GM08714 (cell line): ENCODE data around the gene UVSSA.
"Not testable (repeated sequence)": the region's sequence is repeated elsewhere in the genome, so short reads cannot be mapped to it uniquely, and the experiment has no call there.

ENCODE experiments used
- H3K4me3 ChIP-seq: fragments of 200-500 bp; sonication (Bioruptor generic); 2 replicates; pipeline ENCODE4 v1.5.1; 2014; ENCODE audit warnings: mild to moderate bottlenecking, low read length, inconsistent platforms
- ZNF274 ChIP-seq: IDR thresholded peaks from 2 replicates; pipeline ENCODE4 v1.6.1; 2012; ENCODE audit warnings: mild to moderate bottlenecking, low read depth, low read length

The UVSSA gene

GRCh38 chr4:1382776-1383727 lies 36.0 kb downstream of the UVSSA start:
- TF ChIP-seq ZNF274, result no peak

GRCh38 chr4:1383728-1384591 lies 37.0 kb downstream of the UVSSA start:
- no peak for TF ChIP-seq ZNF274
- H3K4me3 ChIP-seq, result no peak overlapping the region

More at GRCh38 chr4:1382776-1383727, 36.0 kb downstream of the UVSSA start:
- no peak overlapping the region for H3K4me3 ChIP-seq

GRCh38 chr4:1384675-1385372 lies 37.8 kb downstream of the UVSSA start:
- TF ChIP-seq ZNF274, result no peak
- no peak overlapping the region for H3K4me3 ChIP-seq

- no peak for TF ChIP-seq ZNF274
- no peak overlapping the region for H3K4me3 ChIP-seq
Observed at GRCh38 chr4:1385373-1386340, 38.6 kb downstream of the UVSSA start.

GRCh38 chr4:1393363-1393762 lies 46.4 kb downstream of the UVSSA start:
- H3K4me3 ChIP-seq, result not testable (repeated sequence)

GRCh38 chr4:1393866-1394265 lies 46.9 kb downstream of the UVSSA start:
- H3K4me3 ChIP-seq, result no peak overlapping the region
- TF ChIP-seq ZNF274, result no peak

- not testable (repeated sequence) for H3K4me3 ChIP-seq
Observed at GRCh38 chr4:1394554-1395388, 47.8 kb downstream of the UVSSA start.

- H3K4me3 ChIP-seq, result not testable (repeated sequence)
Observed at GRCh38 chr4:1395389-1395820, 48.4 kb downstream of the UVSSA start.

GRCh38 chr4:1395941-1396805 lies 49.2 kb downstream of the UVSSA start:
- TF ChIP-seq ZNF274, result no peak
- H3K4me3 ChIP-seq, result no peak overlapping the region

- TF ChIP-seq ZNF274, result no peak
Observed at GRCh38 chr4:1396806-1397455, 49.9 kb downstream of the UVSSA start.

More at GRCh38 chr4:1396806-1397455, 49.9 kb downstream of the UVSSA start:
- H3K4me3 ChIP-seq, result no peak overlapping the region
